Ovary (tissue), 3 donors: ENCODE measurements around the gene SIRT3.
A peak's percentile ranks its signal among the peaks of the same experiment; 100 is the strongest.

Experiments
- EP300 ChIP-seq: sonication (generic); formaldehyde crosslinking; IDR thresholded peaks from one replicate; pipeline ENCODE4 v1.6.1; 2017; ENCODE audit warnings: antibody characterized with exemption
- POLR2A ChIP-seq: fragments of 450-650 bp; IDR thresholded peaks from one replicate; pipeline ENCODE4 v1.6.1; 2017; ENCODE audit warnings: antibody characterized with exemption, mild to moderate bottlenecking, moderate library complexity
- TF ChIP-seq, protein P1 (sequence below), 3 donors: fragments of 450-650 bp in 2 of 3; fragments of 200-600 bp in 1 of 3; IDR thresholded peaks; one replicate each; pipeline versions ENCODE4 v1.5.1 to v1.8.0; 2016 to 2022; ENCODE audit warnings: antibody characterized with exemption in 3 of 3, mild to moderate bottlenecking in 1 of 3
- donor health status: DM: no; HTN: no; CAD: no.

GRCh38 chr11:208181-208916 is 27.8 kb downstream of the SIRT3 start:
- TF ChIP-seq, protein P1, sequence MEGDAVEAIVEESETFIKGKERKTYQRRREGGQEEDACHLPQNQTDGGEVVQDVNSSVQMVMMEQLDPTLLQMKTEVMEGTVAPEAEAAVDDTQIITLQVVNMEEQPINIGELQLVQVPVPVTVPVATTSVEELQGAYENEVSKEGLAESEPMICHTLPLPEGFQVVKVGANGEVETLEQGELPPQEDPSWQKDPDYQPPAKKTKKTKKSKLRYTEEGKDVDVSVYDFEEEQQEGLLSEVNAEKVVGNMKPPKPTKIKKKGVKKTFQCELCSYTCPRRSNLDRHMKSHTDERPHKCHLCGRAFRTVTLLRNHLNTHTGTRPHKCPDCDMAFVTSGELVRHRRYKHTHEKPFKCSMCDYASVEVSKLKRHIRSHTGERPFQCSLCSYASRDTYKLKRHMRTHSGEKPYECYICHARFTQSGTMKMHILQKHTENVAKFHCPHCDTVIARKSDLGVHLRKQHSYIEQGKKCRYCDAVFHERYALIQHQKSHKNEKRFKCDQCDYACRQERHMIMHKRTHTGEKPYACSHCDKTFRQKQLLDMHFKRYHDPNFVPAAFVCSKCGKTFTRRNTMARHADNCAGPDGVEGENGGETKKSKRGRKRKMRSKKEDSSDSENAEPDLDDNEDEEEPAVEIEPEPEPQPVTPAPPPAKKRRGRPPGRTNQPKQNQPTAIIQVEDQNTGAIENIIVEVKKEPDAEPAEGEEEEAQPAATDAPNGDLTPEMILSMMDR (IDR thresholded peaks at IDR 0.05), result no peak
- TF ChIP-seq EP300, result no peak
- TF ChIP-seq POLR2A, result peak; percentile 87
